ENCODE results near the gene ADARB2.

ADARB2 gene

GRCh38 chr10:1257274-1257673 is 480.1 kb downstream of the ADARB2 start:
- no peak for DNase-seq (ENCODE audit: low spot score)
- TF ChIP-seq CTCF (IDR thresholded peaks at IDR 0.05; ENCODE audit: extremely low read depth, insufficient read depth, missing control alignments) = no peak
- in situ Hi-C loops (cut with MboI; ENCODE audit: low pct_unique_long_range_greater_than_20kb, low sequenced_read_pairs, unreplicated experiment) = no loop called here

- in situ Hi-C loops (cut with MboI; ENCODE audit: low pct_unique_long_range_greater_than_20kb, low sequenced_read_pairs, unreplicated experiment) = no loop called here
Measured at GRCh38 chr10:1256432-1256725, 480.9 kb downstream of the ADARB2 start.

GRCh38 chr10:1255600-1256431 is 481.5 kb downstream of the ADARB2 start:
- no peak for DNase-seq (ENCODE audit: low spot score)
- TF ChIP-seq CTCF (IDR thresholded peaks at IDR 0.05; ENCODE audit: extremely low read depth, insufficient read depth, missing control alignments) = no peak
- in situ Hi-C loops (cut with MboI; ENCODE audit: low pct_unique_long_range_greater_than_20kb, low sequenced_read_pairs, unreplicated experiment) = no loop called here

More at GRCh38 chr10:1256432-1256725, 480.9 kb downstream of the ADARB2 start:
- TF ChIP-seq CTCF (IDR thresholded peaks at IDR 0.05; ENCODE audit: extremely low read depth, insufficient read depth, missing control alignments) = no peak
- no peak for DNase-seq (ENCODE audit: low spot score)

GRCh38 chr10:1255118-1255517 is 482.2 kb downstream of the ADARB2 start:
- DNase-seq (ENCODE audit: low spot score) = no peak
- in situ Hi-C loops (cut with MboI; ENCODE audit: low pct_unique_long_range_greater_than_20kb, low sequenced_read_pairs, unreplicated experiment) = no loop called here
- TF ChIP-seq CTCF (IDR thresholded peaks at IDR 0.05; ENCODE audit: extremely low read depth, insufficient read depth, missing control alignments) = no peak

GRCh38 chr10:1253523-1254353 is 483.6 kb downstream of the ADARB2 start:
- TF ChIP-seq CTCF (IDR thresholded peaks at IDR 0.05; ENCODE audit: extremely low read depth, insufficient read depth, missing control alignments) = no peak
- in situ Hi-C loops (cut with MboI; ENCODE audit: low pct_unique_long_range_greater_than_20kb, low sequenced_read_pairs, unreplicated experiment) = no loop called here
- DNase-seq (ENCODE audit: low spot score) = no peak

GRCh38 chr10:1251769-1252168 is 485.6 kb downstream of the ADARB2 start:
- no peak for DNase-seq (ENCODE audit: low spot score)
- TF ChIP-seq CTCF (IDR thresholded peaks at IDR 0.05; ENCODE audit: extremely low read depth, insufficient read depth, missing control alignments) = no peak
- in situ Hi-C loops (cut with MboI; ENCODE audit: low pct_unique_long_range_greater_than_20kb, low sequenced_read_pairs, unreplicated experiment) = no loop called here
